C4-2B (cell line): ENCODE results near the gene SLC25A12.
"Not testable (repeated sequence)": the region's sequence is repeated elsewhere in the genome, so short reads cannot be mapped to it uniquely, and the experiment has no call there.

Experiments used
- H3K27ac ChIP-seq: fragments of 450-650 bp; 2 replicates; pipeline ENCODE4 v1.5.1; 2017
- CTCF ChIP-seq: fragments of 450-650 bp; conservative IDR thresholded peaks from 2 replicates; pipeline ENCODE4 v1.5.1; 2017; ENCODE audit warnings: mild to moderate bottlenecking
- ZFX ChIP-seq: fragments of 450-650 bp; IDR thresholded peaks from 2 replicates; pipeline ENCODE4 v1.6.1; 2017

SLC25A12 gene

DNA sequence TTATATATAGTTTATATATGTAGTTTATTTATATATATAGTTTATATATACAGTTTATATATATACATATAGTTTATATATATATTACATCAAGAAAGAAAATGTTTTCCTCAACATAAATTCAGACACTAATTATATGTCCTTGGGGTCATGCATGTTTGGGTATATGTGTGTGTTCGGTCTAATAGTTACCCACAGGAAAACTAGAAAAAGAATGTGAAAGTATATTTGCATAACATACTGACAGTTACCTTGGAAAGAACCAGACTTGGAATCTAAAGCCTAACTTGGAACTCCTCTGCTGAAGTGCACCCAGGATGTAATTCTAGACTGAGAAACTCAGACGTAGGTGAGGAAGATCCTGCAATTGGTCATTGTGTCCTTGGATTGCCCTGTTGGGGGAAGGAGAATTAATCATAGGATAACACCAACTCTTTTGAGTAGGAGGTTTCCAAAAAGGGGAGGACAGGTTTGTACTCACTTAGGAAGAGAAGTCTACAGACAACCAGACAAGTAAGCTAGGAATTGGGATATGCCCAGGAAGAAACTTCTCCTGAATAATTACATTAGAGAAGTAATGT lies 8.9 kb upstream of the SLC25A12 start:
- no peak overlapping the region for H3K27ac ChIP-seq
- TF ChIP-seq ZFX (no peak), CTCF (no peak)

GRCh38 chr2:171899623-171900282 lies 5.7 kb upstream of the SLC25A12 start:
- not testable (repeated sequence) for H3K27ac ChIP-seq

DNA sequence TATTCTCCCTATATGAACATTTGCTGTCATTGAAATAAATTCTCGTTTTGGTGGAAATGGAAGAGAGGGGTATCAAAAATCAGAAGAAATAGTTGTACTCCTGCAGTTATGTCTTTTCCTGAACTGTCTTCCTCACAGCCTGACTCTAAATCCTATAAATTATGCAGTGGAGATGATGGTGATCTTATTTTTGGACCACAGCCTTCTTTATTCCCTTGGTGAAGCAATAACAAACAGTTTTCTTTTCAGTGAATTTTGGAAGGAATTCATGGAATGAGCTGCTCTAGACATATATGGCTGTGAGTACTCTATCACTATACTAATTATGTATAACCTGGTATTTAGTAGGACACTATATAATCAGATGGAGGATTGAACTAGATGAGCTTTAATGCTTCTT lies 1.7 kb upstream of the SLC25A12 start:
- no peak overlapping the region for H3K27ac ChIP-seq
- TF ChIP-seq ZFX (no peak), CTCF (no peak)

DNA sequence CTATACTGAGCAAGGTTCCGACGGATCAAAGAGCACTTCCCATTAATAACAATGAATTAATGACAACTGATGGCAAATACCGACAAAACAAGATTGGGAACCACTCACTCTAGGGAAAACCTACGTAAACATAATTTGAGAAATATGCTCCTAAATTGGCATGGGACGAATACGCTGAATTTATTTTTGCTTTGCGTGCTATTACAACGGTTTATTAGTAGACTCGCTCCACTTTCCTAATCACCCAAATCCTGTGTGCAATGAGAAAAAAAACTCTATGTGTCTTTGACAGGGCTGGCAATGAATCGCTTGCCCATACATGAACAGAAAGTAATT lies 536 bp upstream of the SLC25A12 start:
- peak overlapping the region; percentile 77 for H3K27ac ChIP-seq

DNA sequence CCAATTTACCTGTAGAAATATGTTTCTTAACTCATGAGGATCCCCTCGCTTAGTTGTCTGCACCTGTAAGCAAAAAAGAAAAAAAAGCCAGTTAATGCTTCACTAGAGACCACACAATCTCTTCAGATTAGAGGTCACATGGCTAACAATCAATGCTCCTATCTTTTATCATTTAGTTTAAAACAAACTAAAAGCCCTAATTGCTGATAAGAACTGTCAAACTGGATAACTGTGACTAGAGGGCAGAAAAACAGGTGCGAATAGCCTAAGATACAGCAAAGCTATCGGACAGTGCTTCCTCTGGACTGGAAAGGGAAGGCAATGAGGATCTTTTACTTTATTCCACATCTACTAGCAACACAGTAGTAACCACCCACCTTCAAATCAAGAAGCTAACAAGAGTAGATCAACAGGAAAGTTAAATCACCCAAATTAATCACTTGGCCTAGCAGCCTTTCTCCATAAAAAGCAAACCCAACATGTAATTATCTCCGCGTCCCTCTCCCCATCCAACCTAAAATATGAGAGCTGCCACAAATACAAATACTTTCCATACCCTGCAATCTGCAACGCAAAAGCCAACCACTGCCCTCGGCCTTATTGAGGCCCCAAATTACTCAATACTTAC lies 734 bp downstream of the SLC25A12 start:
- TF ChIP-seq CTCF (no peak), ZFX (no peak)
- peak overlapping the region; percentile 77 for H3K27ac ChIP-seq

More for the DNA sequence above, 536 bp upstream of the SLC25A12 start:
- no peak for TF ChIP-seq CTCF
- 0 out of 2 replicates have a peak, but pooled peaks have one; percentile 7 for TF ChIP-seq ZFX

GRCh38 chr2:171889808-171890207 lies 4.2 kb downstream of the SLC25A12 start:
- no peak for TF ChIP-seq ZFX
- TF ChIP-seq CTCF: no peak
- no peak overlapping the region for H3K27ac ChIP-seq

GRCh38 chr2:171889333-171889732 lies 4.7 kb downstream of the SLC25A12 start:
- TF ChIP-seq CTCF (no peak), ZFX (no peak)
- H3K27ac ChIP-seq: no peak overlapping the region
